ENCODE results near the gene SMAP1.

SMAP1 gene

DNA sequence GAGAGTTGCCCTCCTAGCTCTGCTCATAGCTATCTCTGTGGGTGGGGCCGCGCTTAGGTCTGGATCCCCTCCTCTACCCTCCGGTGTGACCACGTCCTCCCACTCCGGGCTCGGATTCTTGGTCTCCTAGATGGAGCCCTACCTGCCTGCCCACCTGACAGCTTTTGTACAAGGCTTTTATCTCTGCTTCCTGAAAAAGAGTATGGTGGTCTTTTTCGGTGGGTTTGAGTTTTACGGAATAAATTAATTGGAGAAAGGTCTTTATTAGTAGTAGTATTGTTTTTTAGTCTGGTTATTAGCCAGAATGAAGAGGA, 773 bp downstream of the SMAP1 start:
- Mint-ChIP-seq H3K4me1 (ENCODE audit: low read depth) (peaks cover 64% of the 10 kb centered on the region), H3K4me3 (peak overlapping the region; percentile 88), H3K9me3 (peaks cover 6% of the 10 kb centered on the region), H3K27me3 (no peaks in the 10 kb centered on the region), H3K27ac (peak overlapping the region; percentile 56), H3K36me3 (ENCODE audit: low read depth) (peaks cover 4% of the 10 kb centered on the region)

DNA sequence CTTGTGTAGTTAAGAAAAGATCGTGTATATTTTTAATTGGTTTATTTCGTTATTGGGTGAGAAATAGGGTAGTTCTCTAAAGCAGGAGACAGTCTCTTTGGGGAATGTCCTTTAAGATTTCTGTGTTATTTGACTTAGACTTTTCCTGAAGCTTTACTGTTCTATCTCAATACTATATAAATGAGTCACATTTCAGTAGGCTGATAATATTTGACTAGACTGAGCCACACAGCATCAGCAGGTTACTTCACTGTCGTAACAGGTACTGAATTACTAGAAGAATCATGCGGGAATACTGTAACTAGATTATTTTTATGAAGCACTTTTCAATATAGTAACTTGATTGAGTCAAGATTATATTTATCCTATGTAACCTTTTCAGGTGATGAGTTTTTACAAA, 1.4 kb downstream of the SMAP1 start:
- Mint-ChIP-seq H3K36me3 (ENCODE audit: low read depth) (peaks cover 4% of the 10 kb centered on the region), H3K27me3 (no peaks in the 10 kb centered on the region), H3K27ac (peak overlapping the region; percentile 56), H3K4me1 (ENCODE audit: low read depth) (peaks cover 69% of the 10 kb centered on the region), H3K9me3 (peaks cover 6% of the 10 kb centered on the region), H3K4me3 (peak overlapping the region; percentile 88)

DNA sequence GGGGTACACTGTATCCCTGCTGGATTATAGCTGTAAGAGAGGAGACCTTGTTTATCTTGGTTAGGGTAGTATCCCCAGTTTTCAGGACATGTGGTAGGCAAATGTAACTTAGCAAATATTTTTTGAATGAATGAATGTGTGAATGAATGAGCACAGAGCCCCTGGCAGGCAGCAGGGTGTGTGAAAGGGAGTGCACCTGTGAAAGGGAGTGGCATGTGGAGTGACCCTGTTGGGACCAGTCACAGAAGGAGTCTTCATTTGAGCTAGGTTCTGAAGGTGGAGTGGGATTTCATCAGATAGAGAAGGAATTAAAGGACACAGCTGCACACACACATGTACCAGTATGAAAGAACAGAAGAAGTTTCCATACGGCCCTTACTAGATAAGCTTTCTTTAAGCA, 4.9 kb downstream of the SMAP1 start:
- Mint-ChIP-seq H3K4me1 (ENCODE audit: low read depth) (peaks cover 66% of the 10 kb centered on the region), H3K4me3 (no peak overlapping the region), H3K9me3 (no peaks in the 10 kb centered on the region), H3K36me3 (ENCODE audit: low read depth) (peaks cover 4% of the 10 kb centered on the region), H3K27ac (no peak overlapping the region), H3K27me3 (no peaks in the 10 kb centered on the region)

DNA sequence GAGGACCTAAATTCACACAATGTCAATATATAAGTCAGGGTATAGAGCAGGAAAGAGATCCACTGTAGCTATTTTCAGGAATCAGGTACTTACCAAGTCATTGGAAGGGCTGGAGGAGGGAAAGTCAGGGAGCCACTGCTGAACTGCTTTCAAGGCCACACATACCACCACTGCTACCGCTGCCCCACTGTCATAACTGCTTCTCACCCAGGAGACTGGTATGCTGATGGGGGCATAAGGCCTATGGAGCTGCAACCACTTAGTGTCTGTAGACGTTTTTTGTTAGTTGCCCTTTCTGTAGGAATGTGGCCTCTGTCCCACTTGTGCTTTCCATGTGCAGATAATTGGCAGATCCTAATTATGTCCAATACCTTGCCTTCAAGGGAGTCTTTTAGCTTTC, 5.4 kb downstream of the SMAP1 start:
- Mint-ChIP-seq H3K4me1 (ENCODE audit: low read depth) (peaks cover 66% of the 10 kb centered on the region), H3K9me3 (no peaks in the 10 kb centered on the region), H3K4me3 (no peak overlapping the region), H3K36me3 (ENCODE audit: low read depth) (peaks cover 4% of the 10 kb centered on the region), H3K27ac (no peak overlapping the region), H3K27me3 (no peaks in the 10 kb centered on the region)

DNA sequence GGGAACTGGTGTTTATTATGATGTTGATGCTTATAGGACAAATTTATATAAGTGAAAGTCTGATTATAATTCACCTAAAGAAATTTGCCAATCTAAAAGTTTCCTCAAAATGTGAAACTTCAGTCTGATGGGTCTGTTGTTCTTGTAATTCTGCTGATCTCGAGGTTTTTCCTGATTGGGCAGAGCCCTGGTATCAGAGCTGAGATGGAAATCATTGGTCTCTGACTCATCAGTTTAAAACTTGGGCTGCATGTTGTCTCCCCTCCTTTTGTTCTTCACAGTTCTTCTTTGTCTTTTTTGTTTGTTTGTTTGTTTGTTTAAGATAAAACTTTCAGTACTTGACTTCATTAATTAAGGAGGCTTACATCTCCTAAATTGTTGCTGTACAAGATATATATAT, 5.9 kb downstream of the SMAP1 start:
- Mint-ChIP-seq H3K4me1 (ENCODE audit: low read depth) (peaks cover 63% of the 10 kb centered on the region), H3K27me3 (no peaks in the 10 kb centered on the region), H3K4me3 (no peak overlapping the region), H3K9me3 (no peaks in the 10 kb centered on the region), H3K36me3 (ENCODE audit: low read depth) (peaks cover 7% of the 10 kb centered on the region), H3K27ac (no peak overlapping the region)

DNA sequence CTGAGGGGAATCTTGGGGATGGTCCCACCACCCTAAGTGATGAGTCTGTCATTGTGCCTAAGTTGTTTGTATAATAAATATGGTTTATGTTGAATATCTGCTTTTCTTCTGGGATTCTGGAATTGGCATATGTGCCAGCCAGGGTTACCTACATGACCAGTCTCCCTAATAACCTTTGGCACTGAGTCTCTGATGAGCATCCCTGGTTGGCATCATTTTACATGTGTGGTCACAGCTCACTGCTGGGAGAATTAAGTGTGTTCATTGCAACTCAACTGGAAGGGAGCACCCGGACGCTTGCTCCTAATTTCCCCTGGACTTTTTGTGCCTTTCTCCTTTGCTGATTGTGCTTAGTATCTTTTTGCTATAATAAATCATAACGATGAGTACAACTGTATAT, 8.1 kb downstream of the SMAP1 start:
- Mint-ChIP-seq H3K36me3 (ENCODE audit: low read depth) (peaks cover 5% of the 10 kb centered on the region), H3K27ac (peak overlapping the region; percentile 23), H3K27me3 (no peaks in the 10 kb centered on the region), H3K4me3 (no peak overlapping the region), H3K4me1 (ENCODE audit: low read depth) (peaks cover 43% of the 10 kb centered on the region), H3K9me3 (no peaks in the 10 kb centered on the region)

DNA sequence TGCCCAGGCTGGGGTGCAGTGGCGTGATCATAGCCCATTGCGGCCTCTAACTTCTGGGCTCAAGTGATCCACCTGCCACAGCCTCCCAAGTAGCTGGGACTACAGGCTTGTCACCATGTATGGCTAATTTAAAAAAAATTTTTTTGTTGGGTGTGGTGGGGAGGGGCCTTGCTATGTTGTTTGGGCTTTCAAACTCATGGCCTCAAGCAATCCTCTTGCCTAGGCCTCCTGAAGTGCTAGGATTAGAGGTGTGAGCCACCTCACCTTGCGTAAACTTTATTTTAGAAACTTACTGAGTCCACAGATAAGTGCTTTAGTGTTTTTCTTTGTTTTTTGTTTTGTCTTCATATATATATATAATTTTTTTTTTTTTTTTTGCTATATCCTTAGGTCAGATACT, 9.1 kb downstream of the SMAP1 start:
- peaks cover 33% of the 10 kb centered on the region for H3K4me1 Mint-ChIP-seq (ENCODE audit: low read depth)
- H3K27ac Mint-ChIP-seq: no peak overlapping the region
- no peaks in the 10 kb centered on the region for H3K9me3 Mint-ChIP-seq
- H3K4me3 Mint-ChIP-seq: no peak overlapping the region
- no peaks in the 10 kb centered on the region for H3K27me3 Mint-ChIP-seq
- peaks cover 6% of the 10 kb centered on the region for H3K36me3 Mint-ChIP-seq (ENCODE audit: low read depth)

DNA sequence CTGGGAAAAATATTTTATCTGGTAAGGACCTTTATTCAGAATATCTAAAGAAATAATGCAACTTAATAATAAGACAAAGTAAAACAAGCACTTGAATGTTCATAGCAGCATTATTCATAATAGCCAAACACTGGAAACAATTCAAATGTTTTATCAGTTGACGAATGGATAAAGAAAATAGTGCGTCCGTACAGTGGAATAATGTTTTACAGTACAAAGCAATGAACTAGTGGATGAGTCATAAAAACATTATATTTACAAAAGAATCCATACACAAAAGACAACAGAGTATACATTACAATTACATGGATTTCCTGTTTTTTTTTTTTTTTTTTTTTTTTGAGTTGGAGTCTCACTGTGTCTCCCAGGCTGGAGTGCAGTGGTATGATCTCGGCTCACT, 12.7 kb downstream of the SMAP1 start:
- Mint-ChIP-seq H3K4me3 (no peak overlapping the region), H3K4me1 (ENCODE audit: low read depth) (peaks cover 30% of the 10 kb centered on the region), H3K27ac (no peak overlapping the region), H3K9me3 (no peaks in the 10 kb centered on the region), H3K27me3 (no peaks in the 10 kb centered on the region), H3K36me3 (ENCODE audit: low read depth) (peaks cover 9% of the 10 kb centered on the region)

DNA sequence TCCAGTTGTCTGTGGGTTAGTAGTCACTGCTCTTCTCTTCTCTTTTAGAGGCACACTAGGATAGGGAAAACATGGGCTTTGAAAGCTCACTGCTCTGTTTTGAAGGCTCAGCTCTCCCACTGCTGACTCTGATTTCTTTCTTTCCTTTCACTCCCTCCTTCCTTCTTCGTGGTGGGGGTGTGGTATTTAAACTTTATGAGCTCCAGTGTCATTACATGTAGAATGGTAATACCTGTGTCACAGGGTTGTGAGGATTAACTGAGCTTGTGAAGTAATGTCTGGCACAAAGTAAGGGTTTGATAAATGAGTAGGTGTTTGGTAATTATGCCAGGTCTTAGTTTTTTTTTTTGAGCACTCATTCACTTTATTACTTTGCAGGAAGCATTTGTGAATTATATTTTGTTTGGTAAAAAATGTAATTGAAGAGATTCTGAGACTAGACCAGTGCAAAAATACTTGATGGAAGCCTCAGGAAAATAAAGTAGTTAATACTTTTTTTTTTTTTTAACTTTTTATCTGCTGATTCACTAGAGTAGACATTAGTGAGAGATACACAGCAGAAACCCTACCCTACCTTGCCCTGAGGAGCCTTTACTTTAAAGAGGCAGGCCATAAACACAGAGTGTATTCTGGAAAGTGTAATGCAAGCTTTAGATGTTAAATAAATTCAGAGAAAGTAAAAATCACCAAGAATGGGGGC, 17.3 kb downstream of the SMAP1 start:
- peaks cover 28% of the 10 kb centered on the region for H3K4me1 Mint-ChIP-seq (ENCODE audit: low read depth)
- no peak overlapping the region for H3K4me3 Mint-ChIP-seq
- H3K27me3 Mint-ChIP-seq: no peaks in the 10 kb centered on the region
- H3K27ac Mint-ChIP-seq: no peak overlapping the region
- no peaks in the 10 kb centered on the region for H3K9me3 Mint-ChIP-seq
- peaks cover 4% of the 10 kb centered on the region for H3K36me3 Mint-ChIP-seq (ENCODE audit: low read depth)

DNA sequence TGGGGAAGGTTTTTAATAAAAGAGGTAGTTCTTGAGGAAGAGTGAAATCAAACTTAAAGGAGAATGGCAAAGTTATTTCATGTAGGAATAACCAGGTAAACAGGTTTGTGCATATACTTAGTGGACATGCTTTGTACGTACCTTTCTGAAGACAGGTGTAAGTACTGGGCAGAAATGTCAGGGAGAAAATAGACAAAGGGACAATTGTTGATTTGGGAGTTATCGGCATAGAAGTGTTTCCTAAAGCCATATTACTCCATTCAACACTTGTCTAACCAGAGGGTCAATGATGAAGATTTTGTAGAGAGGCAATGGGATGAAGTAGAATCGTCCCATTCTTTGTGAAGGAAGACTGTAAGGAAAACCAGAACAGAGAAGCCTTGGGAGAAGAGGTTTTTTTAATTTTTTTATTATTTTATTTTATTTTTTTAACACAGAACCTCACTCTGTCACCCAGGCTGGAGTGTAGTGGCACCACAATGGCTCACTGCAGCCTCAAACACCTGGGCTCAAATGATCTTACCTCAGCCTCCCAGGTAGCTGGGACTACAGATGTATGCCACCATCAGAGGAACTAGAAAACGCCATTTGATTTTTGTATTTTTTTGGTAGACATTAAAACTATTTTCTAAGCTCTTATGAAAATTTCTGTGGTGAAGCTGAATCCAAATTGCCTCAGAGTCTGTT, 18.0 kb downstream of the SMAP1 start:
- H3K27ac Mint-ChIP-seq: no peak overlapping the region
- H3K36me3 Mint-ChIP-seq (ENCODE audit: low read depth): peaks cover 4% of the 10 kb centered on the region
- H3K4me1 Mint-ChIP-seq (ENCODE audit: low read depth): peaks cover 27% of the 10 kb centered on the region
- no peaks in the 10 kb centered on the region for H3K27me3 Mint-ChIP-seq
- no peak overlapping the region for H3K4me3 Mint-ChIP-seq
- H3K9me3 Mint-ChIP-seq: no peaks in the 10 kb centered on the region

DNA sequence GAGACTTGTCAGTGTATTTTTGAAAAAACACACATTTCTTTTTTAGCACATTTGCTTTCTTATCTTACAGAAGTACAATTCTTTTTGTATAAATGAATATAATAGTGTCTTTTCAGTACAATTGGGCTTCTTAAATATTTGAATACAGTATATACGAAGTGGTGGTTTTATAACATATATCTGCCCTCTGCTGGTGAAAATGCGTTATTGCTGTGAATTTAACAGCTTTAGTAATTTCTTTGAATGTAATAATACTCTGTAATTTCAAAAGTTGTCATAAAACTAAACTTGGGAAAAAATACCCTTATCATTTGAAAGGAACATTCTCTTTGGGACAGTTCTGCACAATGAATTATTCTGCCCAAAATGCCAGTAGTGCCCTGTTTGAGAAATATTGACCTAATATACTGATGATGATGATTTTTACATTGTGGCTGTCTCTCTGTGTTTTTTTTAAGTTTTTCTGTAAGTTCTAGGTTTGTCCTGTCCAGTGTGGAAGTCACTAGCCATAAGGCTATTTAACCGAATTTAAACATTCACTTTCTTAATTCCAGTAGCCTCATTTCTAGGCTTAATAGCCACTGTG, 19.0 kb downstream of the SMAP1 start:
- Mint-ChIP-seq H3K4me3 (no peak overlapping the region), H3K9me3 (peaks cover 4% of the 10 kb centered on the region), H3K27me3 (no peaks in the 10 kb centered on the region), H3K4me1 (ENCODE audit: low read depth) (peaks cover 27% of the 10 kb centered on the region), H3K36me3 (ENCODE audit: low read depth) (peaks cover 13% of the 10 kb centered on the region), H3K27ac (no peak overlapping the region)

DNA sequence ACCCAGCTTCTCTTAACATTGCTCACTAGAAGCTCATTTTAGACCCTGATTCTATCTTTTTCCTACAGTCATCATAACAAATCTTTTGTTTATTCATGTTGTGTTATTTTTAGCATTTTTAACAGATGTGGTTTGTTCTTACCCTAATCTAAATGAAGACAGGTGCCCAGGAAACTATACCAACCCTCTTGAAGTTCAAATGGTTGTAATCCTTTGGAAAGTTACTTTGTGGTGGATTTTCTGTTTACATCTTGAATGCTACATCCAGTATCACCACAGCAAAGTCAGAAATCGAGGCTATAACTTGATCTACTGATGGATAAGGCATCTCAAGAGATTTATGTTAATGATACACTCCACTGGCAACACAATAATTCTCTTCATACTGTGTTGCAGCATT, 26.2 kb downstream of the SMAP1 start:
- Mint-ChIP-seq H3K27ac (no peak overlapping the region), H3K36me3 (ENCODE audit: low read depth) (peaks cover 21% of the 10 kb centered on the region), H3K27me3 (no peaks in the 10 kb centered on the region), H3K4me3 (no peak overlapping the region), H3K9me3 (peaks cover 8% of the 10 kb centered on the region), H3K4me1 (ENCODE audit: low read depth) (peaks cover 40% of the 10 kb centered on the region)

DNA sequence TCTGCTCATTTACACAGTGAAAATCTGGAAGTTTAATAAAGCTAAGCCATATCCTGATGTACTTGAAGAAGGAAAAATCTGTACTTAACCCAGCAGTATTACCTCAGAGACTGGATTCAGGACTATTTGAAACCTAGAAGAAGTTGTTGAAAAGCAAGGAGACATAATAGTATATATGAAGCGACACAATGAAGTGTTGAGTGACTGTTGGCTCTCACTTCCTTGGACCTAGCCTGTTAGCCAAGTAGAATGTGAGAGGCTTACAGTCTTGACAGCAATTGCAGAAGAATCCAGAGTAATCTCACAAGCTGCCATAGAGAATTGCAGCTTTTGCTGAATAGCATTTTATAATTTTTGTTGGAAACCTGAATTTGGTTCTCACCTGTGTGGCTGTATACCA, 26.7 kb downstream of the SMAP1 start:
- Mint-ChIP-seq H3K27ac (no peak overlapping the region), H3K9me3 (peaks cover 8% of the 10 kb centered on the region), H3K27me3 (no peaks in the 10 kb centered on the region), H3K36me3 (ENCODE audit: low read depth) (peaks cover 23% of the 10 kb centered on the region), H3K4me3 (no peak overlapping the region), H3K4me1 (ENCODE audit: low read depth) (peaks cover 40% of the 10 kb centered on the region)

DNA sequence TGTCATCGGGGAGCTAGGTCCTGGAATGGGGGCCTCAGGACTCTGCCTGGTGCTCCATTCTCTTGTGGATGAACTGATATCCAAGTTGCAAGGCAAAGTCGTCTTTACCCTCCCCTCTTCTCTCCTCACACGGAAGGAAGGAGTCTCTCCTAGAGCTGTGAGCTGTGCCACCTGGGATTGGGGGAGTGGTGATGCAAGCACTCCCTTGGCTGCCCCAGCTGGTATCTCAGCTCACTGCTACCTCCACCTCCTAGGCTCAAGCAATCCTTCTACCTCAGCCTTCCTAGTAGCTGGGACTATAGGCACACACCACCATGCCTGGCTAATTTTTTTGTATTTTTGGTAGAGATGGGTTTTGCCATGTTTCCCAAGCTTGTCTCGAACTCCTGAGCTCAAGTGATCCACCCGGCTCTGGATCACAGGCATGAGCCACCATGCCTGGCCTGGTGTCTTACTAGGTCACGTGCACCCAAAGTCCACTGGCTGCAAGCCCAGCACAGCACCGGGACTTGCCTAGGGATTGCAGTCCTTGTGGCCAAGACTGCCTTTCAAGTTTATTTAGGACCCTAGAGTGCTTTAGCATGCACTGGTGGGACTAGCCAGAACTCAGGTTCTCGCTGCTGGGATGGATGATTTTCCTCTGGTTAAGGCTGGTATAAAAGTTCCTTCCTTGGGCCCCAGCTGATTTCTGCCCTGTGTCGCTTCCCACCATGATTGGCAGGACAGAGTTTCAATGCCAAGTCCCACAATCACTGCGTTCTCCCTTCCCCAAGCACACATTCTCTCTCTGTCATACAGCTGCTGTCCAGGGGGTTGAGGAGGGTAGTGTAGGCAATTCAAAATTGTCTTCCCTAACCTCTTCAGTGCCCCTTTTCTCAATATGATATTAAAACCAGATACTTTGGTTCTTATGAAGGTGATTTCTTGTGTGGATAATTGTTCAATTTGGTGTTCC, 33.5 kb downstream of the SMAP1 start:
- H3K27ac Mint-ChIP-seq: peak overlapping the region; percentile 43
- no peak overlapping the region for H3K4me3 Mint-ChIP-seq
- H3K36me3 Mint-ChIP-seq (ENCODE audit: low read depth): peaks cover 17% of the 10 kb centered on the region
- H3K9me3 Mint-ChIP-seq: peaks cover 4% of the 10 kb centered on the region
- no peaks in the 10 kb centered on the region for H3K27me3 Mint-ChIP-seq
- H3K4me1 Mint-ChIP-seq (ENCODE audit: low read depth): peaks cover 24% of the 10 kb centered on the region

DNA sequence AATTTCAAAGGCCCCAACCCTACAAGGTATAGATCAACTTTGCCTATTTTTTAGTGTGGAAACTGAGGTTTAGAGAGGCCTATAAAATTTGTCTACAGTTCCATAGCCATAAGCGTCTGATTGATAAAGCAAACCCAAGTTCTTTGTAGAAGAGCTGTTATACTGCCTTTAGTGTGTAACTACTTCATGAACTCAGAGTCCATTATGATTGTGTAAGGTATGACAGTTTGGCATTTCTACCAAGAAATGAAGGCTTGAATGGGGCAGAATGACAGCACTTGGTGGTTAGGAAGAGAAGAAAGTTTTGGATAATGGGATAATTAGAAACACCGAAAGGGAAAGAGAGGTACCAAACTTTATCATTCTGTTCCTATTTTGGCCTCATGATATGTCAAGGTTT, 38.1 kb downstream of the SMAP1 start:
- Mint-ChIP-seq H3K27me3 (no peaks in the 10 kb centered on the region), H3K36me3 (ENCODE audit: low read depth) (peaks cover 2% of the 10 kb centered on the region), H3K4me1 (ENCODE audit: low read depth) (peaks cover 47% of the 10 kb centered on the region), H3K4me3 (no peak overlapping the region), H3K9me3 (no peaks in the 10 kb centered on the region), H3K27ac (no peak overlapping the region)
